Esophagus squamous epithelium (tissue), 5 donors: ENCODE data around the gene TAOK3. TPM values are rescaled to one million over a fixed set of nuclear protein-coding genes. Genes with fewer than 3 reads are reported as not detected.

Experiments used
- DNase-seq: peaks from one replicate; lab custom pipeline; 2025; lab: John Stamatoyannopoulos, UW
- H3K27ac ChIP-seq, 4 donors: fragments of 200-600 bp; sonication (generic); one replicate each; pipeline ENCODE4 v1.5.1; 2016 to 2019; ENCODE audit warnings: mild to moderate bottlenecking in 1 of 4
- H3K27me3 ChIP-seq, 4 donors: fragments of 200-600 bp; sonication (generic); 1 replicate in 3 of 4; 2 replicates in 1 of 4; pipeline versions ENCODE4 v1.5.1 to v1.6.0; 2017 to 2021; ENCODE audit warnings: antibody characterized with exemption in 1 of 4
- H3K36me3 ChIP-seq, 3 donors: fragments of 200-600 bp; sonication (generic); one replicate each; pipeline ENCODE4 v1.5.1; 2016 to 2019
- H3K4me1 ChIP-seq, 3 donors: fragments of 200-600 bp; sonication (generic); one replicate each; pipeline ENCODE4 v1.5.1; 2017 to 2019
- H3K4me3 ChIP-seq, 4 donors: fragments of 200-600 bp; sonication (generic); 1 replicate in 3 of 4; 2 replicates in 1 of 4; pipeline ENCODE4 v1.5.1; 2016 to 2019; ENCODE audit warnings: mild to moderate bottlenecking in 2 of 4, moderate library complexity in 1 of 4
- H3K9me3 ChIP-seq, 3 donors: fragments of 200-600 bp; sonication (generic); one replicate each; pipeline ENCODE4 v1.5.1; 2016 to 2019
- CTCF ChIP-seq, 6 experiments: fragments of 450-650 bp in 4 of 6; fragments of 200-600 bp in 2 of 6; sonication (generic) in 2 of 6; IDR thresholded peaks; one replicate each; pipeline ENCODE4 v1.5.1; 2016 to 2019; ENCODE audit warnings: antibody characterized with exemption in 6 of 6, mild to moderate bottlenecking in 4 of 6, moderate library complexity in 4 of 6
- POLR2A ChIP-seq, 4 donors: fragments of 450-650 bp; IDR thresholded peaks; one replicate each; pipeline ENCODE4 v1.6.1; 2017; ENCODE audit warnings: antibody characterized with exemption in 4 of 4, mild to moderate bottlenecking in 4 of 4, moderate library complexity in 3 of 4
- WGBS, 2 donors: methylation state at CpG; one replicate each; pipeline ENCODE4 v1.1.5; 2018; 5-methylcytosine and 5-hydroxymethylcytosine counted together
- intact Hi-C: fragments of 100-400 bp; cut with DNase I; formaldehyde crosslinking; loops from one replicate; pipeline ENCODE4 v1.15.0; 2022
- total RNA-seq, 4 donors: library from RNA; depleted of rRNA; stranded (reverse); fragments of >200 nt; gene quantifications; one replicate each; pipeline ENCODE4 v1.1.0, GENCODE V29; 2016
- donor health status: DM: yes; HTN: yes; CAD: no.

Gene TAOK3
- total RNA-seq, 4 donors from 2014 or later, result 13.7 to 27.7 (median 21.1) TPM

- Histone ChIP-seq H3K4me3 (no peak overlapping the region), H3K27me3 (no peaks in the 10 kb centered on the region), H3K4me1 (peaks cover 0 to 11% (median 0%) of the 10 kb centered on the region in 3 donors), H3K9me3 (no peaks in the 10 kb centered on the region), H3K36me3 (peaks cover 12 to 100% (median 23%) of the 10 kb centered on the region in 3 donors), H3K27ac (no peak overlapping the region)
- DNase-seq, result no peak
- intact Hi-C loops, result no loop called here
- WGBS, 2 donors, result 77 to 80% methylated on average over 7 of the region's 7 CpGs
- TF ChIP-seq CTCF (IDR thresholded peaks at IDR 0.05) (no peak), POLR2A (IDR thresholded peaks at IDR 0.05) (no peak)
Measured at GRCh38 chr12:118145113-118145797, 227.5 kb downstream of the TAOK3 start.

GRCh38 chr12:118144499-118144898, 228.2 kb downstream of the TAOK3 start:
- Histone ChIP-seq H3K4me3 (no peak overlapping the region), H3K27me3 (no peaks in the 10 kb centered on the region), H3K4me1 (peaks cover 0 to 13% (median 0%) of the 10 kb centered on the region in 3 donors), H3K27ac (no peak overlapping the region), H3K36me3 (peaks cover 12 to 100% (median 25%) of the 10 kb centered on the region in 3 donors), H3K9me3 (no peaks in the 10 kb centered on the region)
- no peak for DNase-seq
- intact Hi-C loops, result no loop called here
- WGBS, 2 donors, result 92 to 96% methylated on average over 9 to 13 of the region's 13 CpGs
- TF ChIP-seq POLR2A (IDR thresholded peaks at IDR 0.05) (no peak), CTCF (IDR thresholded peaks at IDR 0.05) (no peak)

GRCh38 chr12:118140825-118141224, 231.9 kb downstream of the TAOK3 start:
- no peaks in the 10 kb centered on the region for H3K9me3 ChIP-seq
- H3K36me3 ChIP-seq, result peaks cover 6 to 79% (median 23%) of the 10 kb centered on the region in 3 donors
- no peaks in the 10 kb centered on the region for H3K27me3 ChIP-seq
- WGBS, 2 donors, result 92 to 97% methylated on average over 8 of the region's 8 CpGs
- intact Hi-C loops, result no loop called here
- H3K27ac ChIP-seq, result no peak overlapping the region
- peaks cover 5 to 42% (median 17%) of the 10 kb centered on the region in 3 donors for H3K4me1 ChIP-seq
- H3K4me3 ChIP-seq, result no peak overlapping the region
- no peak for DNase-seq
- no peak for TF ChIP-seq CTCF (IDR thresholded peaks at IDR 0.05)
- TF ChIP-seq POLR2A (IDR thresholded peaks at IDR 0.05), result no peak

GRCh38 chr12:118137148-118137678, 235.5 kb downstream of the TAOK3 start:
- DNase-seq, result no peak
- intact Hi-C loops, result no loop called here
- WGBS, 2 donors, result 67 to 71% methylated on average over 10 of the region's 10 CpGs

More at GRCh38 chr12:118137148-118137678, 235.5 kb downstream of the TAOK3 start:
- Histone ChIP-seq H3K27me3 (no peaks in the 10 kb centered on the region), H3K4me1 (peaks cover 5 to 44% (median 22%) of the 10 kb centered on the region in 3 donors), H3K4me3 (peak overlapping the region; percentile 63 to 100 (median 96)), H3K36me3 (peaks cover 0 to 43% (median 16%) of the 10 kb centered on the region in 3 donors), H3K27ac (peak overlapping the region; percentile 87 to 96 (median 94)), H3K9me3 (no peaks in the 10 kb centered on the region)
- no peak for TF ChIP-seq CTCF (IDR thresholded peaks at IDR 0.05)
- TF ChIP-seq POLR2A (IDR thresholded peaks at IDR 0.05), result no peak
